Nephron progenitor cell (in vitro differentiated cells): ENCODE data around the gene TLL2.

Experiments used
- DNase-seq: peaks from one replicate; pipeline ENCODE4 v3.0.0; 2021
- H3K27ac Mint-ChIP-seq: 2 replicates; pipeline ENCODE4 v1.8.0; 2021; ENCODE audit warnings: mild to moderate bottlenecking, moderate library complexity, mixed read lengths
- H3K27me3 Mint-ChIP-seq: 2 replicates; pipeline ENCODE4 v1.8.0; 2021; ENCODE audit warnings: mild to moderate bottlenecking, low read depth, mixed read lengths; ENCODE audit not compliant: poor library complexity
- H3K36me3 Mint-ChIP-seq: 2 replicates; pipeline ENCODE4 v1.8.0; 2021; ENCODE audit warnings: low read depth, mixed read lengths
- H3K4me1 Mint-ChIP-seq: 2 replicates; pipeline ENCODE4 v1.8.0; 2021; ENCODE audit warnings: mixed read lengths
- H3K4me3 Mint-ChIP-seq: 2 replicates; pipeline ENCODE4 v1.8.0; 2021; ENCODE audit warnings: mild to moderate bottlenecking, moderate library complexity, mixed read lengths
- H3K9me3 Mint-ChIP-seq: 2 replicates; pipeline ENCODE4 v1.8.0; 2021; ENCODE audit warnings: mild to moderate bottlenecking, moderate library complexity, mixed read lengths
- TF ChIP-seq, protein P1 (sequence below): fragments of 200-600 bp; sonication (generic); IDR thresholded peaks from 2 replicates; pipeline ENCODE4 v1.5.0; 2021; ENCODE audit warnings: antibody characterized with exemption

Gene TLL2

DNA sequence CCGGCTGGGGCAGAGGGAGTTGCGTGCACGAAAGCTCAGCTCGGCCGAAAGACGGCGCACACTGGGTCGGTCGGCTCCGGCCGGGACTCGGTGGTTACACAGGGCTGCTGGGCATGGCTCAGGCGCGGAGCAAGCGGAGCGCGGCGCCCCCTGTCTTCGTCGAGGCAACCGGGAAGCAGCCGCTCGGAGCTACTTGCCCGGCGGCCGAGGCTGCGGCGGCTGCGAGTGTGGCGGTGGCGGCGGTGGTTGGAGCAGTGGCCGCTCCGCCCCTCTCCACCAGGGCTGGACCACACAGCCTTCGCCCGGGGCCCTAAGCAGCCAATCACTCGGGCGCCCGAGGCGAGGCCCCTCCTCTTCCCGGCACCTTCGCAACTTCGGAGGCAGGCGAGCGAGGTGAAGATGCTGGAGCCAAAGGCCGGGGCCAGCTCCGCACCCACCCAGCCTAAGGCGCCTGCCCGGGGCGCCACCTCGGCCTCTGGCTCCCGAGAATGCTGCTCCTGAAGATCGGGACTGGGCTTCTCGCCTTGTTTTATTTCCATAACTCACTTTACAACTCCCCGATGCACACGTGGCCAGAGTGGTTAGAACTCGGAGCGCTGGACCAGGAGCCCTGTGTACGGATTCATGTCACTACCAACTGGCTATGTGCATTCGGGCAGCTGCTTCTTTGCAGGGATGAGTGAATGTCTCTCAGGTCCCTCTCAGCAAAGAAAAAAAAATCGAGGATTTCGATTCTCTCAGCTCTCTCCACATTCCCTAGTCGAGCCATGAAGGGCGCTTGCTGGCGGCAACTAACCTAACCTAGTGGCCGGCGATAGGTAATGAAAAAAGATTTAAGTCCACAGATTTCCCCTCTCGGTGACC, at the start of gene TLL2:
TLL2 (minus strand) TSS at position 229 of the 864 bp plus-strand sequence. CDS start 241 bp downstream, outside the sequence.
- no peaks in the 10 kb centered on the region for H3K36me3 Mint-ChIP-seq
- H3K4me3 Mint-ChIP-seq, result peak within 1 kb of the TSS; percentile 84
- H3K27ac Mint-ChIP-seq, result no peak within 1 kb of the TSS
- H3K4me1 Mint-ChIP-seq, result peaks cover 38% of the 10 kb centered on the region
- DNase-seq, result peak; percentile 92
- H3K9me3 Mint-ChIP-seq, result no peaks in the 10 kb centered on the region
- peaks cover 49% of the 10 kb centered on the region for H3K27me3 Mint-ChIP-seq
- TF ChIP-seq, protein P1, sequence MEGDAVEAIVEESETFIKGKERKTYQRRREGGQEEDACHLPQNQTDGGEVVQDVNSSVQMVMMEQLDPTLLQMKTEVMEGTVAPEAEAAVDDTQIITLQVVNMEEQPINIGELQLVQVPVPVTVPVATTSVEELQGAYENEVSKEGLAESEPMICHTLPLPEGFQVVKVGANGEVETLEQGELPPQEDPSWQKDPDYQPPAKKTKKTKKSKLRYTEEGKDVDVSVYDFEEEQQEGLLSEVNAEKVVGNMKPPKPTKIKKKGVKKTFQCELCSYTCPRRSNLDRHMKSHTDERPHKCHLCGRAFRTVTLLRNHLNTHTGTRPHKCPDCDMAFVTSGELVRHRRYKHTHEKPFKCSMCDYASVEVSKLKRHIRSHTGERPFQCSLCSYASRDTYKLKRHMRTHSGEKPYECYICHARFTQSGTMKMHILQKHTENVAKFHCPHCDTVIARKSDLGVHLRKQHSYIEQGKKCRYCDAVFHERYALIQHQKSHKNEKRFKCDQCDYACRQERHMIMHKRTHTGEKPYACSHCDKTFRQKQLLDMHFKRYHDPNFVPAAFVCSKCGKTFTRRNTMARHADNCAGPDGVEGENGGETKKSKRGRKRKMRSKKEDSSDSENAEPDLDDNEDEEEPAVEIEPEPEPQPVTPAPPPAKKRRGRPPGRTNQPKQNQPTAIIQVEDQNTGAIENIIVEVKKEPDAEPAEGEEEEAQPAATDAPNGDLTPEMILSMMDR, result peak; percentile 25

DNA sequence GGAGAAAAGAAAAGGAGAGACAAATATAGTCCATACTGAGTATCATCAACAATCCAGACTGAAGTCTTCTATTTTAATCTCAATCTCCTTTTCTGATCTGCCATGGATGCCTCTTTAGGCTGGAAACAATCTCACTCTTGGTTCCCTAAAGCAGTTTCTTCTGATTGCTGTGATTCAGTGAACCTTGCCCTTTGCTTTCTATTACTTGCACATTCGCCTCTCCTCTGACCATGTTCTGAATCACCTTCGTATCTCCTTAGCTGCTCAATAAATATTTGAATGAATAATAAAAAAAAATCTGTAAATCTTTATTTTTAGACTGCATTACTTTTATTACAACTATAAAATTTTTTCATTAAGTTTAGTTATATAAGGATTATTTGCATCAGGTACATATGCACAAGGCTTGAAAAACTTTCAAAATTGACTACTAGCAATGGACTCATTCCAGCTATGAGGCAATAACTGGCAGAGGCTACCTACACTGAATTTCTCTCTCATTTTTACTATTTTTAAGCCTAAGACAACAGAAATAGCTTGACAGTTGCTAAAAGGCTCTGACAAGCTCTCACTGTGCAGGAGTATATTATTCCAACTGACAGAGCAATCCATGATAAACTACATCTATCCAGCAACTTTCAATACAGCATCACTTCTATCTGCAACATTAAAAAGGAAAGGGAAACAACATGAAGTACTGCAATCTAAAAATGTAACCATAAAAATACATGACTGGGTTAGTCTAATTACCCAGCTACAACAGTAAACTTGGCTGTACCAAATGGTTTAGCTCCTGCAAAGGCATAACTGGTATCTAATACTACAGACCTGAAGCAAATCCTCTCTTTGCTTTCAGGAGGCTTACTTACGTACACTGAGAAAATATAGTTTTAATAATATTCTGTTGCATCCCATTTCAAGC, 47.5 kb upstream of the TLL2 start:
- no peak overlapping the region for H3K27ac Mint-ChIP-seq
- H3K36me3 Mint-ChIP-seq, result peaks cover 67% of the 10 kb centered on the region
- no peak overlapping the region for H3K4me3 Mint-ChIP-seq
- H3K4me1 Mint-ChIP-seq, result no peaks in the 10 kb centered on the region
- no peaks in the 10 kb centered on the region for H3K9me3 Mint-ChIP-seq
- no peaks in the 10 kb centered on the region for H3K27me3 Mint-ChIP-seq
- no peak for DNase-seq
- TF ChIP-seq, protein P1, result no peak

DNA sequence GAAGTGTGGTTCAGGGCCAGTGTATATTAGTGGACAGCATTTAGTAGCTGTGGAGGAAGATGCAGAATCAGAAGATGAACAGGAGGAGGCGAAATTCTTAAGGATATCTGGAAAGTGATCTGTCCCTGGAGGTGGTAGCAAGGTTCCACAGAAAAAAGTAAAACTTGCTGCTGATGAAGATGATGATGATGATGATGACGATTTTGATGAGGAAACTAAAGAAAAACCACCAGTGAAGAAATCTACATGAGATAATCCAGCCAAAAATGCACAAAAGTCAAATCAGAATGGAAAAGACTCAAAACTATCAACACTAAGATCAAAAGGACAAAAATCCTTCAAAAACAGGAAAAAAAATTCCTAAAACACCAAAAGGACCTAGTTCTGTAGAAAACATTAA, 46.8 kb upstream of the TLL2 start:
- Mint-ChIP-seq H3K4me3 (no peak overlapping the region), H3K4me1 (no peaks in the 10 kb centered on the region)

DNA sequence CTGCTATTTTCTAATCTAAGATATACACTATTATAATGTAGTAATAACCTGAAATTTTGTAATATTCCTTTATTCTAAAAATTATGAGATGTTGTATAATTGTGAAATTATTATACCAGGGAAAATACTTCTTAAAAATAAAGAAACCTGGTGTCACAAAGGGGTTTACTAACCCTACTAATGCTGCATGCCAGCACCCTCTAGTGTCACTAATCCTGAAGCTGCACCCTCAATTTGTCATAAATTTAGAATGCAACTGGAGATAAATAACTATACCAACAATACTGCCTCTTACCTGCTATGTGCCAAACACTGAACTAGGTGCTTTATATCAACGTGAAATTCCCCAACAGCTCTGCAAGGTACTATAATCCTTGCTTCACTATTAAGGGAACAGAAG, 42.3 kb upstream of the TLL2 start:
- TF ChIP-seq, protein P1, result peak; percentile 56
- no peak overlapping the region for H3K4me3 Mint-ChIP-seq
- no peak overlapping the region for H3K27ac Mint-ChIP-seq
- H3K9me3 Mint-ChIP-seq, result no peaks in the 10 kb centered on the region
- H3K27me3 Mint-ChIP-seq, result no peaks in the 10 kb centered on the region
- no peak for DNase-seq
- H3K4me1 Mint-ChIP-seq, result no peaks in the 10 kb centered on the region
- peaks cover 36% of the 10 kb centered on the region for H3K36me3 Mint-ChIP-seq

More for the DNA sequence above, 46.8 kb upstream of the TLL2 start:
- Mint-ChIP-seq H3K9me3 (no peaks in the 10 kb centered on the region), H3K27me3 (no peaks in the 10 kb centered on the region), H3K36me3 (peaks cover 67% of the 10 kb centered on the region), H3K27ac (no peak overlapping the region)
- TF ChIP-seq, protein P1, result no peak
- DNase-seq, result no peak

DNA sequence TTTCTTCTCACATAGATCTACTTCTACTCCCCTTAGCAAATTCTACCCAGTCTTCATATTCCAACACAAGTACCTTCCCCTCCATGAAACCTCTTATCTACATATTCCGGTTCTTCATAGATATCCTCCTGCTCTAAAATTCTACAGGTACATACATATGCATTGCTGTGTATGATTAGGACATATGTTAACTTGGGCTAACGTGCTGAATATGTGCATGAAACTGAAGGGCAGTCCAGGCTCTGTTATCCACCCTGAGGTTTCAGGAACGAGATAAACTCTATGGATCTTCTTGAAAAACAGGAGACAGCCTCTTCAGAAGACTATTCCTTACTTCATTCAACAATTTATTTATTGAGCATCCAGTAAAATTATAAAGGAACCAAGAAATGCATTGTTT, 41.6 kb upstream of the TLL2 start:
- no peaks in the 10 kb centered on the region for H3K9me3 Mint-ChIP-seq
- H3K27ac Mint-ChIP-seq, result no peak overlapping the region
- no peak overlapping the region for H3K4me3 Mint-ChIP-seq
- no peak for DNase-seq
- no peaks in the 10 kb centered on the region for H3K27me3 Mint-ChIP-seq
- no peaks in the 10 kb centered on the region for H3K4me1 Mint-ChIP-seq
- H3K36me3 Mint-ChIP-seq, result peaks cover 31% of the 10 kb centered on the region
- TF ChIP-seq, protein P1, result no peak
